GM18873 (cell line): Measurements from ENCODE around the gene SEC31A.

Experiments used
- ATAC-seq: cut with Tn5 transposase; IDR thresholded peaks from one replicate; pipeline ENCODE4 v1.9.1; 2021; ENCODE audit warnings: mild to moderate bottlenecking, moderate library complexity, moderate number of reproducible peaks; ENCODE audit not compliant: unreplicated experiment, low FRiP score

SEC31A gene

DNA sequence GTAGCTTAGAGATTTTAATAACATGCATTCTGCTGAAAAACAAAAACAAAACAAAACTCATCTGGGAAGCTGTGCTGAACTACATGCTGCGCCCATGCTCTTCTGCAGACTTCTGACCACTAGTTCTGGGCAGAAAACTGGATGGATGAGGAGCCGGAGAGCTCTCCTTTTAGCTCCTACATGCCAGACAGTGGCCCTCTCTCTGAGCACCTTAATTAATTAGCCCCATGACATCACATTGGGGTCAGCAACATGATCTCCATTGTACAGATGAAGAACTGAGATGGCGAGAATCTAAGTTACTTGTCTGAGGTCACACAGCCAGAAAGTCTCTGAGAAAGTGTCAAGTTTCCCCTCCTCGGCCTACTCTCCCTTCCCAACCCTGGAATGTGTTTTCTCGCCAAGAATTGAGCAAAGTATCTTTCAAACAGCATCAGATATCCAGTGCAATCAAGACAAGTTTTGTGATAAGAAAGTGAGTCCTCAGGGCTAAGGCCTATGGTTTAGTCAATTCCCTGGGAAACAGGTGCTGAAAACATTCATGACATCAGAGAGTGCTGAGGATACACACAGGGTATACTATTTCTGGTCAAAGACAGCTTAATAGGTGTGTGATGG, 113.9 kb downstream of the SEC31A start:
- no peak for ATAC-seq

DNA sequence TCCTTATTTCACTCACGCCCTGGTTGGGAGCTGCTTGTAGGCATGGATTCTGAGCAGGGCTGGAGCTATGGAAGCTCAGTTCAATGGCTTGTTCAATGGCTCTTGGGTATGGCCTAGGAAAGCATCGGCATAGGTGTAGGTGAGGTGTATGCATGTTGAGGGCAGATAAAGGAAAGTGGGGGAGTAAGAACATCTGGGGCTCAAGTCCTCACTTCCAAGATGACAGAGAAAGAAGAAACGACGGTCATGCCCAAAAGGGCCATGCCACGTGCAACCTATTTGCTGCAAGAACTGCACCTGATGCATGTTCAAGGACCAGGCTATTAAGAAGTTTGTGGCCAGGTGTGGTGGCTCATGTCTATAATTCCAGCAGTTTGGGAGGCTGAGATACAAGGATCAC, 115.7 kb downstream of the SEC31A start:
- no peak for ATAC-seq

DNA sequence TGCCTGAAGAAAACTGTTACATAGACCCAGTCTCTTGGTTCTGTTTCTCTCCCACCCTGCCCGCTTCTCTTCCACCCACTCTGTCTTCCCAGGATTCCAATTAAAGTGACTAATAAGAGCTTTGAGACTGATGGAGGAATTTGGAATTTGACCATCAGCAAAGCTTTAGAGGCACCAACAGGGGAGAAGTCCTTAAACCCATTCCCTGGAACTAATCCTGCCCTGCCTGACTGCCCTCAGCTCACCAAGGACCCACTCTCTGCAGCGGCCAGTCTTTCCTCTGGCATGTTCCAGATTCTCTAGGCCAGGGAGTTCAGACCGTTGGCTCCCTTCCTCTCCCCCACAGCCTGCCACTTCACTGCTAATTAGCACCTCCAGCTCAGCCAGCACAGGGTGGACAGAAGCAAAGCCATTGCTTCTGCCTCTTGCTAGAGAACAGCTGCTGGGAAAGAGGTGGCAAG, 116.2 kb downstream of the SEC31A start:
- no peak for ATAC-seq

DNA sequence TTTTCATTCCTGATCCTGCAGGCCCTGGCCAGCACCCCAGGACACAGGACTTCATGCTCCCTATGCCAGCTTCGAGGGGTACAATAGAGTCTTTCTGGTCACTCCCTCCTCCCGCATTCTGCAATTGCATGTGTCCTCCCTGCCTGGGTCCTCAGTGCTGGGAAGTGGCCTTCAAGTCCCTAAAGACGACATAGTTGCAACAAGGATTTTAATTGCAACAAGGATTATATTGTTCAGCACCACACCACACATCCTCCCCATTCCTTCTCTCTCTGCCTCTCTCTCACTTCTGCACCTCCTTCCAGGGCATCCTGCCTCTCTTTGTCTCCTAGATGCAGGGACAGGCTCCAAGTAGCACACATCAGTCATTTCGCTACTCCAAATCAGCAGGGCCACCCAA, 117.9 kb downstream of the SEC31A start:
- no peak for ATAC-seq

DNA sequence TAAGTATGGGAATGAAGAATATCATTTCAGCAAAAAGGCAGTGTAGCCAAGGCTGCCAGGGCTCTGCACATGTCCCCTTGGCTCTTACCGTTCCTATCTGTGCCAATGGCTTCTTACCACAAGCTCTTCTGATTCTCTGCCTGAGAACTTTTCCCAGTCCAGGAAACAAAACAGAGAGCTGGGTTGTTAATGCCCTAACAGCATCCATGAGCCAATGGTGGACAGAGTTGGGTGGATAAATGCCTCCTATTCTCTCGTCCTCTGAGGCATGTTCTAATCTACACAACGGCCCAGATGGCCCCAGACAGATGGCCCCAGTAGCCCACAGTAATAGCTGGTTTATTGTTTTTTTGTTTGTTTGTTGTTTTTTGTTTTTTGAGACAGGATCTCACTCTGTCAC, 120.3 kb downstream of the SEC31A start:
- ATAC-seq: no peak
